Left ventricle myocardium inferior (tissue), 1 donor: ENCODE data around the gene GALNT11. TPM values are rescaled to one million over a fixed set of nuclear protein-coding genes. Genes with fewer than 3 reads are reported as not detected.

Experiments used
- DNase-seq: peaks from one replicate; pipeline ENCODE4 v3.0.0-alpha.2; 2020
- H3K27ac ChIP-seq: fragments of 200-600 bp; replicated peaks from 2 replicates; pipeline ENCODE4 v1.8.0; 2021
- H3K27me3 ChIP-seq: fragments of 200-600 bp; 2 replicates; pipeline ENCODE4 v1.8.0; 2021; ENCODE audit warnings: low read depth
- H3K36me3 ChIP-seq: fragments of 200-600 bp; 2 replicates; pipeline ENCODE4 v1.8.0; 2021
- H3K4me1 ChIP-seq: fragments of 200-600 bp; 2 replicates; pipeline ENCODE4 v1.8.0; 2021
- H3K4me3 ChIP-seq: fragments of 200-600 bp; 2 replicates; pipeline ENCODE4 v1.8.0; 2021; ENCODE audit warnings: mild to moderate bottlenecking, moderate library complexity
- H3K9me3 ChIP-seq: fragments of 200-600 bp; replicated peaks from 2 replicates; pipeline ENCODE4 v1.8.0; 2021
- intact Hi-C: fragments of 100-400 bp; cut with micrococcal nuclease; formaldehyde crosslinking; loops from one replicate; pipeline ENCODE4 v1.11.0; 2022
- total RNA-seq: library from RNA; stranded (reverse); fragmentation: NEBNext Ultra II Directional; extraction: Animal tissue kit (Norgen Biotek cat#: 25700); gene quantifications from one replicate; pipeline ENCODE4 v1.2.1, GENCODE V29; 2021
- TF ChIP-seq, protein P1 (sequence below): fragments of 200-600 bp; IDR thresholded peaks from 2 replicates; pipeline ENCODE4 v1.8.0; 2021; ENCODE audit warnings: antibody characterized with exemption, mild to moderate bottlenecking, borderline replicate concordance
- donor health status: DM: no; HTN: yes; CAD: no; lungs with severe emphysema.

GALNT11 gene
- total RNA-seq, 1 donor from 2014 or later = 18.6 TPM

DNA sequence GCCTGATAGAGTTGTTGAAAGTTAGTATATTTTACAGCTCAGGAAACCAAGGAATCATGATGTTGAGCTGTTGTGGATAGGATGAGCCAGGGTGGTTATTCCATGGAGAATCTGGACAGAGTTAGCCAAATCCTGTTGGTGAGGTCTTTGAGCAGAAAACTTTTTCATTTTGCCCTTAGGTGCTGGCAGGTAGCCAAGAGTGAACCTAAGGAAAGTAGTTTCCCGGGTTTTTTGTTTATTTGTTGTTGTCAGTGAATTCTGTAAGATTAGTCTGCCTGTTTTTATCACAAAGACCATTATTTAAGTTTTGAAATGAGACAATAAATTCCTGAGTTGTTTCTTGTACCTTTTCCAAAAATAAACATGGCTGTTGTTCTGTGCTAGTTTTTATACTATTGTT, 61.0 kb downstream of the GALNT11 start:
- Histone ChIP-seq H3K9me3 (peaks cover 25% of the 10 kb centered on the region), H3K36me3 (peaks cover 8% of the 10 kb centered on the region), H3K27ac (no peak overlapping the region), H3K4me1 (no peaks in the 10 kb centered on the region), H3K27me3 (no peaks in the 10 kb centered on the region), H3K4me3 (no peak overlapping the region)
- TF ChIP-seq, protein P1, sequence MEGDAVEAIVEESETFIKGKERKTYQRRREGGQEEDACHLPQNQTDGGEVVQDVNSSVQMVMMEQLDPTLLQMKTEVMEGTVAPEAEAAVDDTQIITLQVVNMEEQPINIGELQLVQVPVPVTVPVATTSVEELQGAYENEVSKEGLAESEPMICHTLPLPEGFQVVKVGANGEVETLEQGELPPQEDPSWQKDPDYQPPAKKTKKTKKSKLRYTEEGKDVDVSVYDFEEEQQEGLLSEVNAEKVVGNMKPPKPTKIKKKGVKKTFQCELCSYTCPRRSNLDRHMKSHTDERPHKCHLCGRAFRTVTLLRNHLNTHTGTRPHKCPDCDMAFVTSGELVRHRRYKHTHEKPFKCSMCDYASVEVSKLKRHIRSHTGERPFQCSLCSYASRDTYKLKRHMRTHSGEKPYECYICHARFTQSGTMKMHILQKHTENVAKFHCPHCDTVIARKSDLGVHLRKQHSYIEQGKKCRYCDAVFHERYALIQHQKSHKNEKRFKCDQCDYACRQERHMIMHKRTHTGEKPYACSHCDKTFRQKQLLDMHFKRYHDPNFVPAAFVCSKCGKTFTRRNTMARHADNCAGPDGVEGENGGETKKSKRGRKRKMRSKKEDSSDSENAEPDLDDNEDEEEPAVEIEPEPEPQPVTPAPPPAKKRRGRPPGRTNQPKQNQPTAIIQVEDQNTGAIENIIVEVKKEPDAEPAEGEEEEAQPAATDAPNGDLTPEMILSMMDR = no peak
- DNase-seq = no peak
- intact Hi-C loops = no loop called here

DNA sequence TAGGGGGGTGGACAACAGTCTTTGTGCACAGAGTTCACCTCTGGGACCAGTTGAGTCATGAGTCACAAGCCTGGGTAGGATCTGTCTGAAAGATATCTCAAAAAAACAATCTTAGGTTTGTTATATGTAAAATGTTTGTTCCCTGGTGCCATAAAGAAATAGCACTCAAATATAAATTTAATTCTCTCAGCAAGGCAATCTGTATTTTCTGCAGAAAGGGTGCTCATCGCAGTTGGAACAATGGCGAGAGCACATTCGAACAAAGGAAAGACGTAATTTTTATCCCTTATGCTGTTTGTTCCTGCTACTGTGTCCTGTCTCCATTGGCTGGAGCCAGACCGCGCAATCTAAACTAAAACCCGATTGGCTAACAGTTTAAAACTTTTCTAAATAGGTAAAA, 63.7 kb downstream of the GALNT11 start:
- Histone ChIP-seq H3K9me3 (peaks cover 25% of the 10 kb centered on the region), H3K4me1 (no peaks in the 10 kb centered on the region), H3K27me3 (no peaks in the 10 kb centered on the region), H3K27ac (no peak overlapping the region), H3K4me3 (no peak overlapping the region), H3K36me3 (peaks cover 8% of the 10 kb centered on the region)
- TF ChIP-seq, protein P1 = no peak
- DNase-seq = no peak
- intact Hi-C loops = no loop called here

DNA sequence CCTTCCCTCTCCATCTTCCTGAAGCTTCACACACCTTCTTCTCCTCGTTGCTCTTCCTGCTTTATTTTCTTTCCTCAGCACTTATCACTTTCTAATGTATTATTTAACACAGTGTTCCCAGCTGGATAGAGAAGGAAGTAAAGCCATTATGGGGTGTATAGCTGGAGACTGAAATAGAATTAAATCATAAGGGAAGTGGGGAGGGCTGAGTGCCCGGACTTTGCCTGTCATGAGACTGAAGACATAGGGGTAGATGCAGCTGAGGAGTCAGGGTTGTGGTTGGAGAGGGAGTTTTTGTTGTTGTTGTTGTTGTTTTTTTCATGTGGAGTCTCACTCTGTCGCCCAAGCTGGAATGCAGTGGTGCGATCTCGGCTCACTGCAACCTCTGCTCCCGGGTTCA, 65.3 kb downstream of the GALNT11 start:
- DNase-seq = no peak
- intact Hi-C loops = no loop called here
- peaks cover 8% of the 10 kb centered on the region for H3K36me3 ChIP-seq
- H3K4me3 ChIP-seq = no peak overlapping the region
- H3K9me3 ChIP-seq = peaks cover 25% of the 10 kb centered on the region
- no peak overlapping the region for H3K27ac ChIP-seq
- H3K4me1 ChIP-seq = no peaks in the 10 kb centered on the region
- TF ChIP-seq, protein P1 = no peak
- no peaks in the 10 kb centered on the region for H3K27me3 ChIP-seq

DNA sequence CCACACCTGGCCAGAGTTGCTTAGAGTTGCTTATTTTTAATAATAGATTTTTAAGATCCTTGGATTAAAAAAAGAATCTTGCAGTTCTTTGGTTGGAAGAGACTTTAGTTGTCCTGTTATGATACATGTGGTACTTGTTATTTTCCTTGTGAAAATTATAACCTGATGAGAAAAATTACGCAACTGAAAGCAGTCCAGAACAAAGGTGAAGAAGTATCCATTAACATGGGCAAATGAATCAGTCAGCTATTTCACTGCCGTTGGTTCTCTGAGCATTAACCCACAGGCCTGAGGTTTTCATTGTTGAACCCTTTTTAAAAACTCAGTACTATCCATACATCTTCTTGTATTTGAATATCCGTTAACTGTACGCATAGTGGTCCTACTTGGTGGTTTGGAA, 68.2 kb downstream of the GALNT11 start:
- peaks cover 6% of the 10 kb centered on the region for H3K36me3 ChIP-seq
- intact Hi-C loops = no loop called here
- H3K9me3 ChIP-seq = peaks cover 13% of the 10 kb centered on the region
- H3K4me1 ChIP-seq = no peaks in the 10 kb centered on the region
- H3K4me3 ChIP-seq = no peak overlapping the region
- TF ChIP-seq, protein P1 = no peak
- no peaks in the 10 kb centered on the region for H3K27me3 ChIP-seq
- no peak overlapping the region for H3K27ac ChIP-seq
- no peak for DNase-seq

DNA sequence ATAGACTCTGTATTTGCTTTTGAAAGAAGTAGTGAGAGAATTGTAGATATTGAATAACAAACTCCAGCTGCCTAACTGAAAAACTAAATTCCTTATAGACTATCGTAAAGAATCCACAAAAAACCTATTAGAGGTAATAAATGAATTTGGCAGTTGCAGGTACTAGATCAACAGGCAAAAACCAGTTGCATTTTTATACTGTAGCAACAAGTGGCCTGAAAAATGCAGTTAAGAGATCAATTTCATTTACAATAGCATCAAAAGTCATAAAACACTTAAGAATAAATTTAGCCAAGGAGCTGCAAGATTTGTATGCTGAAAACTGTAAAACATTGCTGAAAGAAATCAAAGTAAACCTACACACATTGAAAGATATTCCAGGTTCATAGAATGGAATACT, 70.3 kb downstream of the GALNT11 start:
- no peak for DNase-seq
- H3K36me3 ChIP-seq = no peaks in the 10 kb centered on the region
- no peaks in the 10 kb centered on the region for H3K9me3 ChIP-seq
- no peaks in the 10 kb centered on the region for H3K27me3 ChIP-seq
- no peak overlapping the region for H3K4me3 ChIP-seq
- H3K27ac ChIP-seq = no peak overlapping the region
- no peaks in the 10 kb centered on the region for H3K4me1 ChIP-seq
- TF ChIP-seq, protein P1 = no peak
- intact Hi-C loops = no loop called here

DNA sequence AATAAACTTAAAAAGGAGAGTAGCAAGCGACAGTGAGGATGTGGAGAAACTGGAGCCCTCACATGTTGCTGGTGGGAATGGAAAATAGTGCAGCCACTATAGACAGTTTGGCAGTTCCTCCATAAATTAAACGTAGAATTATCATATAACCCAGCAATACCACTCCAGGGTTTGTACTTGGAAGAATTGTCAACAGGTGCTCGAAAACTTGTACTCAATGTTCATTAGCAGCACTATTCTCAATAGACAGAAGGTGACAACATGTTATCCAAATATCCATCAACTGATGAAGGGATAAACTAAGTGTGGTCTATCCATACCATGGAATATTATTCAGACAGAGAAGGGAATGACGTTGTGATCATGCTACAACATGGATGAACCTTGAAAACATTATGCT, 71.9 kb downstream of the GALNT11 start:
- Histone ChIP-seq H3K36me3 (no peaks in the 10 kb centered on the region), H3K9me3 (no peaks in the 10 kb centered on the region), H3K27ac (no peak overlapping the region), H3K4me1 (no peaks in the 10 kb centered on the region), H3K27me3 (no peaks in the 10 kb centered on the region), H3K4me3 (no peak overlapping the region)
- intact Hi-C loops = no loop called here
- TF ChIP-seq, protein P1 = no peak
- no peak for DNase-seq
